GM13976 (cell line): ENCODE results near the gene ZFHX3.

ENCODE experiments used
- DNase-seq: peaks from one replicate; pipeline ENCODE4 v3.0.0; 2012; ENCODE audit warnings: low spot score
- in situ Hi-C: fragments of 300-500 bp; cut with MboI; formaldehyde crosslinking; loops from one replicate; pipeline ENCODE4 v1.12.0; 2022; ENCODE audit warnings: low sequenced_read_pairs, mixed read lengths, inconsistent platforms; ENCODE audit not compliant: unreplicated experiment
- TF ChIP-seq, protein P1 (sequence below): IDR thresholded peaks from 2 replicates; pipeline ENCODE4 v1.5.1; 2012; ENCODE audit warnings: borderline replicate concordance, mild to moderate bottlenecking; ENCODE audit not compliant: insufficient read depth; ENCODE audit errors: extremely low read depth, missing control alignments, control extremely low read depth

ZFHX3 gene

DNA sequence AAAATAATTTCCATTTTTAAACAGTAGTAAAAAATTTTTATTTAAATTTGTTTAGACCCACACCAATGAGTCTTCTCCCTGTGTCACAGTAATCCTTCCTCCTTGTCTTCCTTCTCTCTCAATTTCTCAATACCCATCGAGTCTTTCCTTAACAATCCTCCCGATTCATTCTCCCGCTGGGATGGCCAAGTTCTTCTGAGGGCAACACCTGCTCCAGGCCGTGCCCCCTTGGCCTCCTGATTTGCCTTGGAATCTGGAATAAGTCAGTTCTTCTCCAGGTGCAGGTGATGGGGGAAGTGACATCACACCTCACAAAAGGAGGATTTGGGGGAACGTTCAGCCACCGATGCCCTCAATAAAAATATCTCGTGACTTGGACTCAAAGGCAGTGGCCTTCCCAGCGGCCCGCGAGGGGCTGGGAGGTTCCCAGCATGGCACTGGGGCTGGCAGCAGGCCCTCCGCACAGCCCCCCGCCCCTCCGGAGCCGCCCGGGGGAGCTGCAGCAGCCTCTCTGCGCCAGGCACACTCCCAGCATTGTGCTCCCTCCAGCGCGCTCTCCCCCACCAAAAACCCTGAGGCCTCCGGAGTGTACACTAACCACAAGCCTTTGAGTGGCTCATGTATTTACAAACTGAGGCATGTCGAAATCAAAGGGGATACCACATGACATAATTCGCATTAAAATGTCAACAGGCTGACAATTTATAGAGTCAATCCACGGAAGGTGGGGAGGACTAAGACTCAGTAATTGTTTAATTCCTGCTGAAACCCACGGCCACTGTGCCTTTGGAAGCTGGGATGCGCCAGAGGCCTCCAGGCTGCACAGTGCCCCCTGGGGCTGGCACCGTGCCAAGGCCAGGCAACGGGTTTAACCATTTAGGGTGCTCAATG is 120.5 kb downstream of the ZFHX3 start:
- DNase-seq, result no peak
- in situ Hi-C loops, result no loop called here
- TF ChIP-seq, protein P1, sequence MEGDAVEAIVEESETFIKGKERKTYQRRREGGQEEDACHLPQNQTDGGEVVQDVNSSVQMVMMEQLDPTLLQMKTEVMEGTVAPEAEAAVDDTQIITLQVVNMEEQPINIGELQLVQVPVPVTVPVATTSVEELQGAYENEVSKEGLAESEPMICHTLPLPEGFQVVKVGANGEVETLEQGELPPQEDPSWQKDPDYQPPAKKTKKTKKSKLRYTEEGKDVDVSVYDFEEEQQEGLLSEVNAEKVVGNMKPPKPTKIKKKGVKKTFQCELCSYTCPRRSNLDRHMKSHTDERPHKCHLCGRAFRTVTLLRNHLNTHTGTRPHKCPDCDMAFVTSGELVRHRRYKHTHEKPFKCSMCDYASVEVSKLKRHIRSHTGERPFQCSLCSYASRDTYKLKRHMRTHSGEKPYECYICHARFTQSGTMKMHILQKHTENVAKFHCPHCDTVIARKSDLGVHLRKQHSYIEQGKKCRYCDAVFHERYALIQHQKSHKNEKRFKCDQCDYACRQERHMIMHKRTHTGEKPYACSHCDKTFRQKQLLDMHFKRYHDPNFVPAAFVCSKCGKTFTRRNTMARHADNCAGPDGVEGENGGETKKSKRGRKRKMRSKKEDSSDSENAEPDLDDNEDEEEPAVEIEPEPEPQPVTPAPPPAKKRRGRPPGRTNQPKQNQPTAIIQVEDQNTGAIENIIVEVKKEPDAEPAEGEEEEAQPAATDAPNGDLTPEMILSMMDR, result no peak

DNA sequence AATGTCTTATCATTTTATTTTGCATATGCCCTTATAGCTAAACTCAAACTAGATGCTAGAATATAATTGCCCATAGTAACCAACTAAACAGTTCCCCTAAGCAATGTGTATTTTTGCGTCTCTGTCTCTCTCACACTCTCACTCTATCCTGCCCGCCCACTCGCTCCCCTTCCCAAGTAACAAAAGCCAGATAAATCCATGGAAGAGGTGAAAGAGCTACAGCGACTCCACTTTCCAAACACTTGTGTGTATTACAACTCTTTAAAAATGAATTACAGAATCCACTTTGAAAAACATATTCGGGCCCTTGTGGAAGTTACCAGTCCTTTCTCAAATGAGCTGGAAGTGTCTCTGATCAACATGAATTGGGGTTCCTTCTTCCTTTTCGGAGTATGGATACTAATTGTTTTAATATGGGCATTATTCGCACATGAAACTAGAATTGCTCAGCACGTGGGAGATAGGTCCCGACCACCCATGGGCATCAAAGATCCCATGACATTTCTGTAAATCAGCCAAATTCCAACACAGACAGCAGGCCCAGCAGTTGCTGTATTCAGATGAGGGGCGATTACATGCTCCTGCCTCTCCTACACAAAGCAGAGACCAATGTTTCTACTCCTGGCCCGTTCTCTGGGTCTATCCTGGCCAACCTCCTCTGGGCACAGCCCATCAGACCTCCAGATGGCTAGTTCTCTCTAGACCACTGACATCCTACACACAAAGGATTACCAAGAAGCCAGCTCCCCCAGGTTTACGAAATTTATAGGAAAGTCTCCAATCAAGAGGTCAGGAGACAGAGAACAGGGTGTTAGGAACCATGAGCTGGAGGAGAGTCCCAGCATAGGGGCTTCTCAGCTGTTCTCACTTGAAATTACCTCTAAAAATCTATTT is 121.5 kb downstream of the ZFHX3 start:
- DNase-seq, result no peak
- TF ChIP-seq, protein P1, result no peak
- in situ Hi-C loops, result no loop called here

DNA sequence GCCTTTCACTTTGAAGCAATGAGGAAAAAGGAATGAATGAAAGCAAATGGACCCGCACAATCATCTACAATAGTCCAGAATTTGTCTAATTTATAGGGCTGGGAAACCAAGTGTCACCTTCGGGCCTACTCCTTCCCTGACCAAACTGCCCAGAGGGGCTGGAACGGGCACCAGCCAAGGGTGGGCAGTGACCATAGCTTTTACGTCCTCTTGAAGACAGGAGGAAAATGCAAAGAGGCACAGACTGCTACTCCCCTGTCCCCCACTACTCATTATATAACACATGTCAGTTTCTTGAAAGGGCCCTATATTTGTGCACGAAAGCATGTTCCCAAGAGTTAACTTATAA is 122.3 kb downstream of the ZFHX3 start:
- no peak for DNase-seq
- TF ChIP-seq, protein P1, result no peak
- in situ Hi-C loops, result no loop called here

DNA sequence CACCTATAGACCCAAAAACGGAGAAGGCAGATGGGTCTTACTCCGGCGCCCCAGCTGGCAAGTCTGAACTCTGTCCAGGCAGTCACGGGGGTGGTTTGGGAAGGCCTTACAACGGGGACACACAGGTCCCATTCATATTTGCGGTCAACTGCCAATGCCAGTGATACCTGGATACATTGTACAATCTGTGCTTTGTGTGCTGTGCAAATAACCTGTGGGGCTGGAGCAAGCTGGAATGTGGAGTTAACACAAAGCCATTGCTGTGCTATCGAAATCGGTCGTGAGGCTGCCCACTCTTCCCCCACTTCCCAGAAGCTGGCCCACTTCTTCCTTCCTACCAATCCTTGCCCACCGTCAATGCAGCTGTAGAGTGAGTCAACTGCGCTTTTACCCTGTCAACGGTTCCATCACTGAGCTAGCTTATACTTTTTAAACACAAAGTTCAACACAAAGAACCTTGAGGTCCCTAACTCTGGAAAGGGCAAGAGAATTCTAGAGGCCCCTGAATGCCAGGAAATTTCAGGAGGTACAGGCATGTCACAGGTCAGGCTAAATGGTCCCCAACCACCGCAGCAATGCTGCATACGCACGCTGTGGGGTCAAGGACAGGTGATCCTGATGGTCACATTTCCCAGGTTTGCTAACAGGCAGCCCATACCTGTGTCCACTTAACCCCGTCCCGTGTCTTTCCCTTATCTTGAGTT is 122.8 kb downstream of the ZFHX3 start:
- TF ChIP-seq, protein P1, result no peak
- no peak for DNase-seq
- in situ Hi-C loops, result no loop called here

DNA sequence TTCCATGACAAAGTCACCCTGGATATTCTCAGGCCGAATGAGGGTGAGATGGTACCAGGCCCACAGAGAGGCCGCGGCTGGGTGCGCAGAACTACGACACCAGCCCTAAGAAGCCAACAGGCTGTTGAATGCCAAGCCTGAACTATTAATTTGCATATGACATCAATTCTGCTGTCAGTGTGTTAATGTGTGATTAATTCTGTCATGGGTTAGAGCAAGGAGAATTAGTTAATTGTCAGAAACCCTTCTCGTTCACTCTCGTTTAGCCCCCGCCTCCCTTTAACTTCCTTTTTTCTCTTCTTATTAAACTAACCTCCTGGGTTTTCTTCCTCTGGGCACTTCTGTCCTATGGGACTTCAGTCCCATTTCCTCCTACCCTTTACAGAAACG is 123.4 kb downstream of the ZFHX3 start:
- TF ChIP-seq, protein P1, result no peak
- in situ Hi-C loops, result no loop called here
- DNase-seq, result no peak

DNA sequence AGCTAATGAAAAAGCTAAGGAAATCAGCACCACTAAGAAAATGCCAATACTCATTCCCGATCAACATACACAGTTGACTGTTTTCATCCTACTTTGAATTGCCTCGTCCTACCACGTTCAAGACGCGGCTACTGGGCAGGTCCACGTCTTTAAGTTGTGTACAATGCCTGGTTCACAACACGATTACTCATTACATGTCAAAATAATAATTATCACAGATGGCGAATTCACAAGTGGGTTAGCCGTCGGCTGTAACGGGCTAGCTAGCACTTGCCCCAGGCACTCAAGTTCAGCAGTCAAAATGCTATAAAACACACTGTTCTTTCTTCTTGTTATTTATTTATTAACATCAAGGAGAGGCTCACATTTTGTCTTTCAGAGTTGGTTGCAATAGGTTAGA is 124.2 kb downstream of the ZFHX3 start:
- TF ChIP-seq, protein P1, result no peak
- DNase-seq, result no peak
- in situ Hi-C loops, result no loop called here
